Measurements from ENCODE around the gene PHACTR4. TPM values are rescaled to one million over a fixed set of nuclear protein-coding genes. Genes with fewer than 3 reads are reported as not detected.

The PHACTR4 gene
- total and polyA plus RNA-seq, 2 of the 4 experiments (the other 2 are of a cell fraction), result 7.5 to 15.0 TPM

- H3K9me1 ChIP-seq (ENCODE audit: insufficient read depth, low read length), result peaks cover 4% of the 10 kb centered on the region
- BruUV-seq (replicated peaks), result no TSS peak
- H2BK5ac ChIP-seq (ENCODE audit: low read depth, low read length, poor library complexity, severe bottlenecking), result no peak overlapping the region
- no peak overlapping the region for H3K18ac ChIP-seq (ENCODE audit: low read depth, low read length)
- no peak for TF ChIP-seq RAD21 (IDR thresholded peaks at IDR 0.05; ENCODE audit: low read length)
- TF ChIP-seq CHD1 (IDR thresholded peaks at IDR 0.05; ENCODE audit: low read depth, low read length), result no peak
- TF ChIP-seq CEBPB (IDR thresholded peaks at IDR 0.05; ENCODE audit: low read depth, low read length), result peak; percentile 79
- no peak for TF ChIP-seq MAFK (IDR thresholded peaks at IDR 0.05; ENCODE audit: low read depth, low read length)
- no peak for TF ChIP-seq MAZ (IDR thresholded peaks at IDR 0.05; ENCODE audit: borderline replicate concordance, low read depth, low read length)
- 0 out of 2 replicates have a peak, but pooled peaks have one; percentile 25 for TF ChIP-seq BHLHE40 (IDR thresholded peaks at IDR 0.05; ENCODE audit: low read depth, low read length)
- TF ChIP-seq, protein P1, sequence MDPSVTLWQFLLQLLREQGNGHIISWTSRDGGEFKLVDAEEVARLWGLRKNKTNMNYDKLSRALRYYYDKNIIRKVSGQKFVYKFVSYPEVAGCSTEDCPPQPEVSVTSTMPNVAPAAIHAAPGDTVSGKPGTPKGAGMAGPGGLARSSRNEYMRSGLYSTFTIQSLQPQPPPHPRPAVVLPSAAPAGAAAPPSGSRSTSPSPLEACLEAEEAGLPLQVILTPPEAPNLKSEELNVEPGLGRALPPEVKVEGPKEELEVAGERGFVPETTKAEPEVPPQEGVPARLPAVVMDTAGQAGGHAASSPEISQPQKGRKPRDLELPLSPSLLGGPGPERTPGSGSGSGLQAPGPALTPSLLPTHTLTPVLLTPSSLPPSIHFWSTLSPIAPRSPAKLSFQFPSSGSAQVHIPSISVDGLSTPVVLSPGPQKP (IDR thresholded peaks at IDR 0.05; ENCODE audit: borderline replicate concordance, low read depth, low read length), result no peak
- peak overlapping the region; percentile 68; the same call in 1 of the 2 replicates for H3K4ac ChIP-seq (ENCODE audit: low read depth, low read length)
- dilution Hi-C loops (cut with HindIII; ENCODE audit: low sequenced_read_pairs, unreplicated experiment) (no loop called here), intact Hi-C loops (cut with micrococcal nuclease) (loop anchor here (10.0 kb wide), 1 partner anchor 67 kb away; no protein-coding TSS in a partner anchor), in situ Hi-C loops (cut with MboI; ENCODE audit: low sequenced_read_pairs) (no loop called here)
- no peak overlapping the region for H3K27ac ChIP-seq (ENCODE audit: insufficient read depth, low read length)
- H4K20me1 ChIP-seq (ENCODE audit: insufficient read depth, low read length), result no peaks in the 10 kb centered on the region
- H2AK5ac ChIP-seq (ENCODE audit: low read depth, low read length), result no peak overlapping the region; the same call in 1 of the 2 replicates
- peak overlapping the region; percentile 86 for H3K14ac ChIP-seq (replicated peaks; ENCODE audit: low read depth, low read length)
- peak; percentile 69 for ATAC-seq (ENCODE audit: low read depth)
- H3K4me2 ChIP-seq (ENCODE audit: low read depth, low read length), result peak overlapping the region; percentile 96
- WGBS, 2 experiments (ENCODE audit: extremely low coverage in 2 of 2, insufficient read length in 1 of 2), result no CpG with 5 or more reads among the region's 3 CpGs
- no peaks in the 10 kb centered on the region for H3K27me3 ChIP-seq (ENCODE audit: control insufficient read depth, insufficient read depth, low read length)
- no peak overlapping the region for H3K56ac ChIP-seq (ENCODE audit: extremely low read depth, insufficient read depth, low read length)
- no peak overlapping the region; the same call in 1 of the 2 replicates for H2BK120ac ChIP-seq (ENCODE audit: low read depth, low read length)
- no peak overlapping the region for H4K8ac ChIP-seq (ENCODE audit: low read depth in 2 of 2, low read length in 2 of 2)
- H3K4me3 ChIP-seq (ENCODE audit: insufficient read depth, low read depth, low read length), result no peak overlapping the region
- H3K4me1 ChIP-seq (ENCODE audit: control insufficient read depth, insufficient read depth, low read length), result no peaks in the 10 kb centered on the region
- H3K36me3 ChIP-seq (ENCODE audit: control insufficient read depth, insufficient read depth, low read length), result no peaks in the 10 kb centered on the region
- H2BK15ac ChIP-seq (ENCODE audit: low read depth, low read length), result no peak overlapping the region
- peaks cover 21 to 55% of the 10 kb centered on the region in 2 experiments; a peak in 3 of 4 replicates for H3K79me1 ChIP-seq (ENCODE audit: low read depth in 1 of 2, low read length in 2 of 2)
- no peak overlapping the region; the same call in 1 of the 2 replicates for H3K9ac ChIP-seq (ENCODE audit: low read depth, low read length)
- H3K9me3 ChIP-seq (ENCODE audit: control insufficient read depth, insufficient read depth, low read length), result no peaks in the 10 kb centered on the region
- H3K23ac ChIP-seq (ENCODE audit: low read depth, low read length), result peak overlapping the region; percentile 81; the same call in 1 of the 2 replicates
- no peak overlapping the region for H2BK20ac ChIP-seq (ENCODE audit: low read depth, low read length)
- DNase-seq, result peak; percentile 65
- H2AK9ac ChIP-seq (replicated peaks; ENCODE audit: low read depth, low read length, poor library complexity), result no peak overlapping the region
- CTCF ChIA-PET, result no interaction called here
- H4K5ac ChIP-seq (ENCODE audit: low read depth, low read length), result no peak overlapping the region
- no peak overlapping the region for H2AFZ ChIP-seq (replicated peaks; ENCODE audit: low read length, poor library complexity)
- H4K91ac ChIP-seq (ENCODE audit: insufficient read depth, low read depth, low read length), result no peak overlapping the region
- POLR2A ChIA-PET (ENCODE audit: unreplicated experiment), result no interaction called here
These were observed 47.9 kb downstream of the PHACTR4 start for GRCh38 chr1:28417441-28417922.
